D721Med (cell line): ENCODE data around the gene EGFL7.

Source experiments
- DNase-seq: peaks from one replicate; pipeline ENCODE4 v3.0.0; 2011; ENCODE audit warnings: low spot score; ENCODE audit not compliant: insufficient read length
- FAIRE-seq: peaks from 2 replicates; lab custom pipeline; 2011; peaks lifted over from hg19 to GRCh38; lab: Jason Lieb, UNC
- TF ChIP-seq, protein P1 (sequence below): IDR thresholded peaks from 2 replicates; pipeline ENCODE4 v1.5.1; 2012; ENCODE audit warnings: mild to moderate bottlenecking, control low read depth; ENCODE audit not compliant: insufficient read depth; ENCODE audit errors: missing control alignments

The EGFL7 gene

DNA sequence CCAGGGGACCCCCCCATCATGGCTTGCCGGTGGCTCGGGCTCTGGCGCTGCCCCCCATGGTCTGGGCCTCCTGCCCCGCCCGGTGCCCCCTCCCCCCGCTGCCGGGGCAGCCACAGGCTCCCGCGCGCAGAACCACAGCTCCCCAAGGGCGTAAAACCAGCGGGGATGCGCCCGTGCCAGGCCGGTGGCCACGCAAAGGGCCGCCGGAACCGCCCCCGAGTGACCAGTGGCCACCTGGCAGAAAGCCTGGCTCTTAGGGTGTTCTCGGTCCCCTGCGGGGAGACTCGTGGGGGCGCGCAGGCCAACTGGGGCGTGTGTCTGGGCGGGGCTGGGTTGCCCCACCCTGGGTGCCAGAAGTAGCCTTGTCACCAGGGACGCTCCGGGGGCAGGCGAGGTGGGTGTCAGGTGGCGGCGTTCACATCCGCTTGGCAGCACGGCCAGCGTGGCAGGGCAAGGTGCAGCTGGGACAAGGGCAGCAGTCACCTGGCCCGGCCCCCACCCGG is 25.1 kb downstream of the EGFL7 start:
- TF ChIP-seq, protein P1, sequence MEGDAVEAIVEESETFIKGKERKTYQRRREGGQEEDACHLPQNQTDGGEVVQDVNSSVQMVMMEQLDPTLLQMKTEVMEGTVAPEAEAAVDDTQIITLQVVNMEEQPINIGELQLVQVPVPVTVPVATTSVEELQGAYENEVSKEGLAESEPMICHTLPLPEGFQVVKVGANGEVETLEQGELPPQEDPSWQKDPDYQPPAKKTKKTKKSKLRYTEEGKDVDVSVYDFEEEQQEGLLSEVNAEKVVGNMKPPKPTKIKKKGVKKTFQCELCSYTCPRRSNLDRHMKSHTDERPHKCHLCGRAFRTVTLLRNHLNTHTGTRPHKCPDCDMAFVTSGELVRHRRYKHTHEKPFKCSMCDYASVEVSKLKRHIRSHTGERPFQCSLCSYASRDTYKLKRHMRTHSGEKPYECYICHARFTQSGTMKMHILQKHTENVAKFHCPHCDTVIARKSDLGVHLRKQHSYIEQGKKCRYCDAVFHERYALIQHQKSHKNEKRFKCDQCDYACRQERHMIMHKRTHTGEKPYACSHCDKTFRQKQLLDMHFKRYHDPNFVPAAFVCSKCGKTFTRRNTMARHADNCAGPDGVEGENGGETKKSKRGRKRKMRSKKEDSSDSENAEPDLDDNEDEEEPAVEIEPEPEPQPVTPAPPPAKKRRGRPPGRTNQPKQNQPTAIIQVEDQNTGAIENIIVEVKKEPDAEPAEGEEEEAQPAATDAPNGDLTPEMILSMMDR = no peak
- DNase-seq (no peak), FAIRE-seq (no peak)

DNA sequence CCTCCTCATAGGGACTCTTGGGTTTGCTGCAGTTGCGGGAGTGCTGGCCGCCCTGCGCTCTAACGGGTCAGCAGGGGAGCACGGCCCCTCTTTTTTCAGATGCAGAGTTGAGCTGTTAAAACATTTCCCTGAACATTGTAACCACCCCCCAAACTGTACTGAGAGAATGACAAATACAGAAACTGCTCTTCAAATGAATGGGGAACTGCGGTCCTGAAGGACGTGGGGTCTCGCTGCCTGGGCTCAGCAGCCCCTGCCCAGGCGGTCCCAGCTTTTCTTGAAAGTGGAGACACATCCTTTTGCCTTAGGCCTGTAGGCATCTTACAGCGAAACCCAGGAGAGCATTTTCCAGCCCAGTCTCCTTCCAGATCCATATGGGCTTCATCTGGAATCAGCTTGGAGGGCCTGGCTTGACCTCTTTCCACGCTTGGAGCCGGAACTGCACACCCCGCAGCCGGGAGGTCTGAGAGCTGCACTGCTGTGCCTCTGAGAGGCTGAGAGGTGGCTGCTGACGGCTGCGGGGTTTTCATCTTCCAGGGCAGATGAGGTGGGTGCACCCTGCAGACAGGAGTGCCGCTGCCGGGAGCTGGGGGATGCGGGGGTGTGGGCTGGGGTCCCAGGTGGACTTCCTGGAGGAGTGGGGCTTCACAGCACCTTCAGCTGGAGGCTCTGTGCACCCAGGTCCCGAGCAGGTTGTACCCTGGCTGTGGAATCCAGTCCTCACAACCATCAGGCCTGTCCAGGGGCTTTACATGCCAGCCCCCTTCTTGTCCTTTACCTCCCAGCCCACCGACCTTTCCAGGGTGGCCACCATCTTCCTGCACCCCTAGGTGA is 25.8 kb downstream of the EGFL7 start:
- TF ChIP-seq, protein P1 = no peak
- FAIRE-seq = no peak
- no peak for DNase-seq

DNA sequence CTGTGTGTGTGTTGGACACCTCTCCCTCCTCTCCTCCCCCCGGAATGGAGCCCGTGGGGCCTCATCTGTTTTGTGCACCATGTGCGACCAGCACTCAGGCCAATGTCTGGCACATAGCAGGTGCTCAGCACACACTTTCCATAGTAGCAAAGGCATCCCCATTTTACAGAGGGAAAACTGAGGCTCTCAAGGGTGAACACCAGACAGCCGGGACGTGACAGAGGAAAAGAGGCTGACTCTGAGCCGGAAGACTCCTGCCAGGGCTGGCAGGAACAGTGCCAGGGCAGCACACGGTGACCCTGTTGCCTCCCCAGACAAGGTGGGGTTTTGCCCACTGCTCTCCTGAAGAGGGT is 26.4 kb downstream of the EGFL7 start:
- DNase-seq (no peak), FAIRE-seq (no peak)
- TF ChIP-seq, protein P1 = no peak

DNA sequence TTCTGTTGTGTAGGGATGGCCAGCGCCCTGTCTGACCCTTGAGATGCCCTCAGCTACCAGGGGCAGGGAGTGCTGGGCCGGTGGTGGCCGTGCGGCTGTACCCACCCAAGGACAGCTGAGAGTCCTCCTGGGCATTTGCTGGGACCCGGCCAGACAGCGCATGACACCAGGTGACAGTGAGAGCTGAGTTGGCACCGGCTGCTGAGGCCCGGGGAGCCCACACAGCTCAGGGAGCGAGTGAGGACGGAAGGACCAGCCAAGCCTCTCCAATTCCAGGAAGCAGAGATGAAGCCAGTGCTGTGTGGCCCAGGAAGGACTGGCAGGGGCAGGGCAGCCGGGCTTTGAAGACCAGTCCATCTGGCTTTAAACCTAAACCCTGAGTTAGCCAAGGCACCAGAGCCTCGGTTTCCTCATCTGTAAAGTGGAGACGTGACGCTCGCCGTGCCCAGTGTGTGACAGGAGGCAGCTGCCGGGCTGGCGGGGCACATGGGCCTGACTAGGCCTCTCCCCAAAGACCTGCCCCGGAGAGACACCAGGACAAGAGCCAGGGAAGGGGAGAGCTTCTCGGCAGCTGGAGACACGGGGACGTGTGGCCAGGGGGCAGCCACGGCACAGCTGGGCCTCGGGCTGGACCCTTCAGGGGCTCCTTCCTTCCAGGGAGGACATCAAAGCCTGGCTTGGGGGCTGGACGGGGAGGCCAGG is 27.5 kb downstream of the EGFL7 start:
- no peak for DNase-seq
- TF ChIP-seq, protein P1 = no peak
- FAIRE-seq = no peak

DNA sequence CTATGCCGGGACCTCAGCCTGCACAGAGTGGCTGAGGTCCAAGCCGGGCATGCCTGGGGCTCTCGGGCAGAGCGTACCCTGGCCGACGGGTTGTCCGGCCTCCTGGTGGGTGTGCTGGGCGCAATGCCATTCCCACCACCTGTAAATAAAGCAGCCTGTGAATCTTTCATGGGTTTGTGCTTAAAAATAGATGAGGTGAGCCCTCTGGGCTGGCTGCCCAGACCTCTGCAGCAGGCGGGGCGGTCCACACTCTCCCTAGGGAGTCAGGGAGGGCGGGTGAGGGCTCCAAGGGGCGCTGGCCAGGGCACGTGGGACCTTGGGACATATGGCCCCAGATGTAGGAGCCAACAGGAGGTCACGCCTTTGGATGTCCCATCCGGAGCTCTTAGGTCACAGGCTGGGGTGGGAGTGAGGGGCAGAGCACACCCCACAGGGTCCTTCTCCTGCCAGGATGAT is 28.1 kb downstream of the EGFL7 start:
- no peak for FAIRE-seq
- TF ChIP-seq, protein P1 = no peak
- no peak for DNase-seq

DNA sequence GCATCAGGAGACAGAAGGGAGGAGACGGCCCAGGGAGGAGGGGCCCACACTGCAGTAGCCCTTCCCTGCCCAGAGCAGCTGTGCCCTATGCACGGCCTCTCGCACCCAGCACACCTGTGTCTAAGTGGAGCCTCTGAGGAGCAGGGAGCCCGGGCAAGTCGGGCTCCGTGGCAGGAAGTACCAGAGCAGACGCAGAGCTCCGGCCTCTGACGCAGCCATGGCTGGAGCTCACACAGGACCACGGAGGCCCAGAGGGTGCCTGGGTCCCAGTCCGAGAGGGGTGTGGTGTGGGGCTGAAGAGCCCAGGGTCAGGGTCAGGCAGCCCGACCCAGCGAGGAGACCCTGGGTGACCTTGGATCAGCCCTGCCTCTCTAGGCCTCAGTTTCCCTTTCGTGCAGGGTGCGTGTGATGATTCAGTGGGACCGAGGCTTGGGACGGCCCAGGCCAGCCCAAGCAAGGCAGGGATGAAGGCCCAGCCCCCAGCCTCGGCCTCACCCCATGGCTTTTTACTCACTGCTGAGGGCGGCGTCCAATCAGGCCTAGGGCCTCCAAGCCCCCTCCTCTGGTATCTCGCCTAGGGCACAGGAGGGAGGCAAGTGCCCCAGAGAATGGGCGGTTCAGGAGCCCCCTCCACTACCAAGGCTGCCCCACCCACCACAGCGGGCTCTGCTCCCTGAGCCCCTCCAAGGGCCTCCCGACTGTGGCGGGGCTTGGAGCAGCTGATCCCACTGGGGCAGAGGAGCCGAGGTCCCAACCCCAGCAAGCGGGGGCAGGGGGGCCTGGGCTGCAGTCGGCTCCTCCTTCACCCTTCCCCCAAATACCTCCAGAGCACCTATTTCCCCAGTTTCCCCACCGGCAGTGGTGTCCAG is 28.8 kb downstream of the EGFL7 start:
- TF ChIP-seq, protein P1 = no peak
- FAIRE-seq (no peak), DNase-seq (no peak)
